Liver (tissue), 3 donors: ENCODE data around the gene GREB1L.

Experiments used
- FOXA1 ChIP-seq: IDR thresholded peaks from 2 replicates; pipeline ENCODE4 v1.6.1; 2016; ENCODE audit warnings: antibody characterized with exemption
- HNF4A ChIP-seq, 2 donors: conservative IDR thresholded peaks; 2 replicates each; pipeline ENCODE4 v1.6.1; 2016; ENCODE audit warnings: antibody characterized with exemption in 2 of 2, mild to moderate bottlenecking in 2 of 2
- JUND ChIP-seq, 2 donors: IDR thresholded peaks; 2 replicates each; pipeline ENCODE4 v1.6.1; 2016; ENCODE audit warnings: antibody characterized with exemption in 2 of 2
- REST ChIP-seq: IDR thresholded peaks from 2 replicates; pipeline ENCODE4 v1.6.1; 2016; ENCODE audit warnings: antibody characterized with exemption, mild to moderate bottlenecking
- SP1 ChIP-seq: IDR thresholded peaks from 2 replicates; pipeline ENCODE4 v1.6.1; 2018; ENCODE audit warnings: antibody characterized with exemption, mild to moderate bottlenecking
- TAF1 ChIP-seq: conservative IDR thresholded peaks from 2 replicates; pipeline ENCODE4 v1.6.1; 2016; ENCODE audit warnings: antibody characterized with exemption, mild to moderate bottlenecking
- TF ChIP-seq, protein P1 (sequence below): fragments of 150-350 bp; IDR thresholded peaks from 2 replicates; pipeline ENCODE4 v1.5.1; 2017; ENCODE audit warnings: improper control_type of control experiment, low read depth, low read length; ENCODE audit not compliant: missing input control
- donor health status: healthy.
- donor health status: healthy.

- TF ChIP-seq, protein P1, sequence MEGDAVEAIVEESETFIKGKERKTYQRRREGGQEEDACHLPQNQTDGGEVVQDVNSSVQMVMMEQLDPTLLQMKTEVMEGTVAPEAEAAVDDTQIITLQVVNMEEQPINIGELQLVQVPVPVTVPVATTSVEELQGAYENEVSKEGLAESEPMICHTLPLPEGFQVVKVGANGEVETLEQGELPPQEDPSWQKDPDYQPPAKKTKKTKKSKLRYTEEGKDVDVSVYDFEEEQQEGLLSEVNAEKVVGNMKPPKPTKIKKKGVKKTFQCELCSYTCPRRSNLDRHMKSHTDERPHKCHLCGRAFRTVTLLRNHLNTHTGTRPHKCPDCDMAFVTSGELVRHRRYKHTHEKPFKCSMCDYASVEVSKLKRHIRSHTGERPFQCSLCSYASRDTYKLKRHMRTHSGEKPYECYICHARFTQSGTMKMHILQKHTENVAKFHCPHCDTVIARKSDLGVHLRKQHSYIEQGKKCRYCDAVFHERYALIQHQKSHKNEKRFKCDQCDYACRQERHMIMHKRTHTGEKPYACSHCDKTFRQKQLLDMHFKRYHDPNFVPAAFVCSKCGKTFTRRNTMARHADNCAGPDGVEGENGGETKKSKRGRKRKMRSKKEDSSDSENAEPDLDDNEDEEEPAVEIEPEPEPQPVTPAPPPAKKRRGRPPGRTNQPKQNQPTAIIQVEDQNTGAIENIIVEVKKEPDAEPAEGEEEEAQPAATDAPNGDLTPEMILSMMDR, result no peak
- TF ChIP-seq SP1, result no peak
- TF ChIP-seq FOXA1, result no peak
- no peak for TF ChIP-seq TAF1
- TF ChIP-seq JUND (IDR thresholded peaks at IDR 0.05), result no peak
- no peak for TF ChIP-seq HNF4A (conservative IDR thresholded peaks at IDR 0.05)
- TF ChIP-seq REST, result no peak
These were observed 30.1 kb downstream of the GREB1L start for GRCh38 chr18:21272016-21272579.
